HepG2 (cell line): ENCODE measurements around the gene SMIM13. TPM values are rescaled to one million over a fixed set of nuclear protein-coding genes. Genes with fewer than 3 reads are reported as not detected.
A peak's percentile ranks its signal among the peaks of the same experiment; 100 is the strongest.

Source experiments
- BRD4 ChIP-seq: sonication (generic); formaldehyde crosslinking; IDR thresholded peaks from 2 replicates; pipeline ENCODE4 v1.4.0; 2020; ENCODE audit warnings: missing genetic modification reagents
- JUN ChIP-seq: sonication (generic); formaldehyde crosslinking; IDR thresholded peaks from 2 replicates; pipeline ENCODE4 v1.4.0; 2020; ENCODE audit warnings: mild to moderate bottlenecking, missing genetic modification reagents
- JUND ChIP-seq: sonication (generic); formaldehyde crosslinking; IDR thresholded peaks from 2 replicates; pipeline ENCODE4 v1.8.0; 2022; ENCODE audit warnings: mild to moderate bottlenecking, missing genetic modification reagents
- KDM5A ChIP-seq: fragments of 200-600 bp; sonication (generic); IDR thresholded peaks from 2 replicates; pipeline ENCODE4 v1.7.0; 2018; ENCODE audit warnings: antibody characterized with exemption, mild to moderate bottlenecking, low read length, borderline replicate concordance
- MIER3 ChIP-seq: IDR thresholded peaks from 2 replicates; pipeline ENCODE4 v1.6.1; 2016; ENCODE audit warnings: missing compliant biosample characterization, borderline replicate concordance
- SIN3A ChIP-seq: IDR thresholded peaks from 2 replicates; pipeline ENCODE4 v1.6.1; 2011; ENCODE audit warnings: low read depth, mild to moderate bottlenecking, control low read depth, low read length, borderline replicate concordance
- SP5 ChIP-seq: IDR thresholded peaks from 2 replicates; pipeline ENCODE4 v1.6.1; 2016; ENCODE audit warnings: low read depth, borderline replicate concordance
- ZNF124 ChIP-seq: sonication (generic); formaldehyde crosslinking; IDR thresholded peaks from 2 replicates; pipeline ENCODE4 v1.4.0; 2020; ENCODE audit warnings: missing genetic modification reagents
- ZNF441 ChIP-seq: sonication (generic); formaldehyde crosslinking; IDR thresholded peaks from 2 replicates; pipeline ENCODE4 v1.7.0; 2021; ENCODE audit warnings: missing genetic modification reagents, borderline replicate concordance
- ZNF543 ChIP-seq: sonication (generic); formaldehyde crosslinking; IDR thresholded peaks from 2 replicates; pipeline ENCODE4 v1.4.0; 2020; ENCODE audit warnings: mild to moderate bottlenecking, missing genetic modification reagents
- ZNF816 ChIP-seq: sonication (generic); formaldehyde crosslinking; IDR thresholded peaks from 2 replicates; pipeline ENCODE4 v1.8.0; 2022; ENCODE audit warnings: missing genetic modification reagents, mild to moderate bottlenecking, borderline replicate concordance
- ZNF841 ChIP-seq: sonication (generic); formaldehyde crosslinking; IDR thresholded peaks from 2 replicates; pipeline ENCODE4 v1.8.1; 2023; ENCODE audit warnings: missing genetic modification reagents, borderline replicate concordance
- polyA plus RNA-seq, 8 experiments: library from polyadenylated mRNA; depleted of rRNA in 3 of 8; stranded (reverse) in 7 of 8; unstranded in 1 of 8; fragments of >200 nt; fragmentation: Illumina TruSeq in 4 of 8; extraction: Trizol in 4 of 8; gene quantifications; 2 replicates each; pipeline versions ENCODE4 v1.2.1 to v1.2.3, GENCODE V29; 2011 to 2016; ENCODE audit warnings: low read depth in 4 of 8, missing spikeins in 1 of 8, mixed read lengths in 1 of 8; ENCODE audit not compliant: insufficient read depth in 1 of 8
- total RNA-seq, 5 experiments: library from RNA; depleted of rRNA; stranded (reverse); fragments of >200 nt; fragmentation: Illumina TruSeq; extraction: Trizol; gene quantifications; 2 replicates each; pipeline ENCODE4 v1.2.3, GENCODE V29; 2016; ENCODE audit warnings: low read depth in 1 of 5
- TF ChIP-seq, protein P1 (sequence below): sonication (generic); formaldehyde crosslinking; conservative IDR thresholded peaks from 2 replicates; pipeline ENCODE4 v1.4.0; 2020; ENCODE audit warnings: missing genetic modification reagents
- TF ChIP-seq, protein P2 (sequence below): sonication (generic); formaldehyde crosslinking; IDR thresholded peaks from 2 replicates; pipeline ENCODE4 v1.5.0; 2020; ENCODE audit warnings: mild to moderate bottlenecking, missing genetic modification reagents
- TF ChIP-seq, protein P3 (sequence below): sonication (generic); formaldehyde crosslinking; IDR thresholded peaks from 2 replicates; pipeline ENCODE4 v1.5.0; 2020; ENCODE audit warnings: missing genetic modification reagents
- TF ChIP-seq, protein P4 (sequence below): sonication (generic); formaldehyde crosslinking; IDR thresholded peaks from 2 replicates; pipeline ENCODE4 v1.4.0; 2020; ENCODE audit warnings: missing genetic modification reagents, borderline replicate concordance
- TF ChIP-seq, protein P5 (sequence below): sonication (generic); formaldehyde crosslinking; IDR thresholded peaks from 2 replicates; pipeline ENCODE4 v1.5.0; 2020; ENCODE audit warnings: missing genetic modification reagents, mild to moderate bottlenecking, borderline replicate concordance

The SMIM13 gene
- total and polyA plus RNA-seq, 2 of the 13 experiments (the other 11 are each of a cell fraction or from before 2014, with no cell fraction given) = 2.7 to 10.2 TPM

DNA sequence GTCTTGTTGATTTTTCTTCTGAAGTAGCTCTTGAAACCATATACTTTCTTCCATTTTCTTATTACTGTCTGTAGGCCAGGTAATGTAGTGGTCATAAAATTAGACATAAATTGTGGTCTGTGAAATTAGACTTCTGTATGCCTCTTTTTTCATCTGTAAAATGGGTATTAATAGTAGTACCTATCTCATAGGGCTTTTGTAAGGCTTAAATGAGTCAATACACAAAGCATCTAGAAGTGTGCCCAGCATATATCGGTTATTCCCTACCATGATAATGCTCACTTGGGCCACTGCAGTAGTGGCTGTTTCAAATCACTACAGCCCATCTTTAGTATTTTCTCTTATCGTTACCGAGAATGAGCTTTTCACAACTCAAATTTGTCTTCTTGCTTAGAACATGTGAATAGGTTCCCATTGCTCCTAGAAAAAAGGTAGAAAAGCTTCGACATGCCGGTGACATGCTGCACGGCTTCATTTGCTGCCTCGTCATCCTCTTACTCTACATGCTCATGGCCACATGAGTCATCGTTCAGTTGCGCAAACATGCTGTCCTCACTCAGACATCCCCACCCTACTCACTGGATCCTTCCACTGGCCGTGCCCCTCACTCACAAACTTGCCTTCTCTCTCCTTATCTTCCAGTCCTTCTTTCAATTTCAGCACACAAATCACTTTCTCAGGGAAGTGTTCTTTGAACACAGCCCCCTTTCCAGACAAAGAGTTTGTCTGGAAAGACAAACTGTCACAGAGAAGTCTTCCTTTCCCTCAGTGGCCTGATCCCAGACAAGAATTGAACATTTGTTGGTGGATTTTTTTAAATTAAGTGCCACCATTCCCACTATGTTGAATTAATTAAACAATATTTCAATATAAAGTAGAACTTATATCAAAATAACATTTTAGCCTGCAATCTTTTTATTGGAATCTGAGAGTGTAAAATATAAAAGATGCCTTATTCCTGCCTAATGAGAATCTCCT, 50.0 kb downstream of the SMIM13 start (continued):
- TF ChIP-seq, protein P1, sequence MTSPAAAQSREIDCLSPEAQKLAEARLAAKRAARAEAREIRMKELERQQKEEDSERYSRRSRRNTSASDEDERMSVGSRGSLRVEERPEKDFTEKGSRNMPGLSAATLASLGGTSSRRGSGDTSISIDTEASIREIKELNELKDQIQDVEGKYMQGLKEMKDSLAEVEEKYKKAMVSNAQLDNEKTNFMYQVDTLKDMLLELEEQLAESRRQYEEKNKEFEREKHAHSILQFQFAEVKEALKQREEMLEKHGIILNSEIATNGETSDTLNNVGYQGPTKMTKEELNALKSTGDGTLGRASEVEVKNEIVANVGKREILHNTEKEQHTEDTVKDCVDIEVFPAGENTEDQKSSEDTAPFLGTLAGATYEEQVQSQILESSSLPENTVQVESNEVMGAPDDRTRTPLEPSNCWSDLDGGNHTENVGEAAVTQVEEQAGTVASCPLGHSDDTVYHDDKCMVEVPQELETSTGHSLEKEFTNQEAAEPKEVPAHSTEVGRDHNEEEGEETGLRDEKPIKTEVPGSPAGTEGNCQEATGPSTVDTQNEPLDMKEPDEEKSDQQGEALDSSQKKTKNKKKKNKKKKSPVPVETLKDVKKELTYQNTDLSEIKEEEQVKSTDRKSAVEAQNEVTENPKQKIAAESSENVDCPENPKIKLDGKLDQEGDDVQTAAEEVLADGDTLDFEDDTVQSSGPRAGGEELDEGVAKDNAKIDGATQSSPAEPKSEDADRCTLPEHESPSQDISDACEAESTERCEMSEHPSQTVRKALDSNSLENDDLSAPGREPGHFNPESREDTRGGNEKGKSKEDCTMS (CRISPR knock-in tag) = no peak
- TF ChIP-seq ZNF841 (CRISPR knock-in tag) = no peak
- TF ChIP-seq ZNF816 (CRISPR knock-in tag) = no peak
- no peak for TF ChIP-seq ZNF543 (CRISPR knock-in tag)
- no peak for TF ChIP-seq KDM5A
- TF ChIP-seq SIN3A = no peak
- TF ChIP-seq MIER3 (CRISPR knock-in tag) = peak; percentile 97
- no peak for TF ChIP-seq BRD4 (CRISPR knock-in tag)
- TF ChIP-seq SP5 (CRISPR knock-in tag) = no peak
- TF ChIP-seq, protein P2, sequence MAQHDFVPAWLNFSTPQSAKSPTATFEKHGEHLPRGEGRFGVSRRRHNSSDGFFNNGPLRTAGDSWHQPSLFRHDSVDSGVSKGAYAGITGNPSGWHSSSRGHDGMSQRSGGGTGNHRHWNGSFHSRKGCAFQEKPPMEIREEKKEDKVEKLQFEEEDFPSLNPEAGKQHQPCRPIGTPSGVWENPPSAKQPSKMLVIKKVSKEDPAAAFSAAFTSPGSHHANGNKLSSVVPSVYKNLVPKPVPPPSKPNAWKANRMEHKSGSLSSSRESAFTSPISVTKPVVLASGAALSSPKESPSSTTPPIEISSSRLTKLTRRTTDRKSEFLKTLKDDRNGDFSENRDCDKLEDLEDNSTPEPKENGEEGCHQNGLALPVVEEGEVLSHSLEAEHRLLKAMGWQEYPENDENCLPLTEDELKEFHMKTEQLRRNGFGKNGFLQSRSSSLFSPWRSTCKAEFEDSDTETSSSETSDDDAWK (CRISPR knock-in tag) = no peak
- TF ChIP-seq, protein P3, sequence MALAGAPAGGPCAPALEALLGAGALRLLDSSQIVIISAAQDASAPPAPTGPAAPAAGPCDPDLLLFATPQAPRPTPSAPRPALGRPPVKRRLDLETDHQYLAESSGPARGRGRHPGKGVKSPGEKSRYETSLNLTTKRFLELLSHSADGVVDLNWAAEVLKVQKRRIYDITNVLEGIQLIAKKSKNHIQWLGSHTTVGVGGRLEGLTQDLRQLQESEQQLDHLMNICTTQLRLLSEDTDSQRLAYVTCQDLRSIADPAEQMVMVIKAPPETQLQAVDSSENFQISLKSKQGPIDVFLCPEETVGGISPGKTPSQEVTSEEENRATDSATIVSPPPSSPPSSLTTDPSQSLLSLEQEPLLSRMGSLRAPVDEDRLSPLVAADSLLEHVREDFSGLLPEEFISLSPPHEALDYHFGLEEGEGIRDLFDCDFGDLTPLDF (CRISPR knock-in tag) = no peak
- 0 out of 2 replicates have a peak, but pooled peaks have one; percentile 49 for TF ChIP-seq ZNF124 (CRISPR knock-in tag)
- peak; percentile 94 for TF ChIP-seq JUN
- TF ChIP-seq, protein P4, sequence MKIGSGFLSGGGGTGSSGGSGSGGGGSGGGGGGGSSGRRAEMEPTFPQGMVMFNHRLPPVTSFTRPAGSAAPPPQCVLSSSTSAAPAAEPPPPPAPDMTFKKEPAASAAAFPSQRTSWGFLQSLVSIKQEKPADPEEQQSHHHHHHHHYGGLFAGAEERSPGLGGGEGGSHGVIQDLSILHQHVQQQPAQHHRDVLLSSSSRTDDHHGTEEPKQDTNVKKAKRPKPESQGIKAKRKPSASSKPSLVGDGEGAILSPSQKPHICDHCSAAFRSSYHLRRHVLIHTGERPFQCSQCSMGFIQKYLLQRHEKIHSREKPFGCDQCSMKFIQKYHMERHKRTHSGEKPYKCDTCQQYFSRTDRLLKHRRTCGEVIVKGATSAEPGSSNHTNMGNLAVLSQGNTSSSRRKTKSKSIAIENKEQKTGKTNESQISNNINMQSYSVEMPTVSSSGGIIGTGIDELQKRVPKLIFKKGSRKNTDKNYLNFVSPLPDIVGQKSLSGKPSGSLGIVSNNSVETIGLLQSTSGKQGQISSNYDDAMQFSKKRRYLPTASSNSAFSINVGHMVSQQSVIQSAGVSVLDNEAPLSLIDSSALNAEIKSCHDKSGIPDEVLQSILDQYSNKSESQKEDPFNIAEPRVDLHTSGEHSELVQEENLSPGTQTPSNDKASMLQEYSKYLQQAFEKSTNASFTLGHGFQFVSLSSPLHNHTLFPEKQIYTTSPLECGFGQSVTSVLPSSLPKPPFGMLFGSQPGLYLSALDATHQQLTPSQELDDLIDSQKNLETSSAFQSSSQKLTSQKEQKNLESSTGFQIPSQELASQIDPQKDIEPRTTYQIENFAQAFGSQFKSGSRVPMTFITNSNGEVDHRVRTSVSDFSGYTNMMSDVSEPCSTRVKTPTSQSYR = peak; percentile 60; the same call in 1 of the 2 replicates
- TF ChIP-seq ZNF441 (CRISPR knock-in tag) = peak; percentile 81
- TF ChIP-seq, protein P5, sequence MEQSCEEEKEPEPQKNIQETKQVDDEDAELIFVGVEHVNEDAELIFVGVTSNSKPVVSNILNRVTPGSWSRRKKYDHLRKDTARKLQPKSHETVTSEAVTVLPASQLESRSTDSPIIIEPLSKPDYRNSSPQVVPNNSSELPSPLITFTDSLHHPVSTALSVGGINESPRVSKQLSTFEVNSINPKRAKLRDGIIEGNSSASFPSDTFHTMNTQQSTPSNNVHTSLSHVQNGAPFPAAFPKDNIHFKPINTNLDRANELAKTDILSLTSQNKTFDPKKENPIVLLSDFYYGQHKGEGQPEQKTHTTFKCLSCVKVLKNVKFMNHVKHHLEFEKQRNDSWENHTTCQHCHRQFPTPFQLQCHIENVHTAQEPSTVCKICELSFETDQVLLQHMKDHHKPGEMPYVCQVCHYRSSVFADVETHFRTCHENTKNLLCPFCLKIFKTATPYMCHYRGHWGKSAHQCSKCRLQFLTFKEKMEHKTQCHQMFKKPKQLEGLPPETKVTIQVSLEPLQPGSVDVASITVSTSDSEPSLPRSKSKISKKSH (CRISPR knock-in tag) = no peak
- peak; percentile 100 for TF ChIP-seq JUND (CRISPR knock-in tag)
